Smooth muscle cell (in vitro differentiated cells): ENCODE results near the gene MAP3K9. TPM values are rescaled to one million over a fixed set of nuclear protein-coding genes. Genes with fewer than 3 reads are reported as not detected.
"Not testable (repeated sequence)": the region's sequence is repeated elsewhere in the genome, so short reads cannot be mapped to it uniquely, and the experiment has no call there.

ENCODE experiments used
- DNase-seq: peaks from one replicate; lab custom pipeline; 2025; ENCODE audit not compliant: unreplicated experiment; lab: John Stamatoyannopoulos, UW
- H2AFZ ChIP-seq: fragments of 200-600 bp; sonication (generic); 2 replicates; pipeline ENCODE4 v1.6.0; 2016; ENCODE audit warnings: antibody characterized with exemption, low read depth, mild to moderate bottlenecking
- H3F3A ChIP-seq: fragments of 200-600 bp; sonication (generic); 2 replicates; pipeline ENCODE4 v1.6.0; 2017; ENCODE audit warnings: antibody characterized with exemption, low read depth
- H3K27ac ChIP-seq: fragments of 200-600 bp; sonication (generic); 2 replicates; pipeline ENCODE4 v1.5.1; 2016; ENCODE audit warnings: low read depth, mild to moderate bottlenecking
- H3K27me3 ChIP-seq: fragments of 200-600 bp; sonication (generic); 2 replicates; pipeline ENCODE4 v1.6.1; 2016; ENCODE audit warnings: low read depth, mild to moderate bottlenecking
- H3K36me3 ChIP-seq: fragments of 200-600 bp; sonication (generic); 2 replicates; pipeline ENCODE4 v1.5.1; 2016; ENCODE audit warnings: low read depth
- H3K4me1 ChIP-seq: fragments of 200-600 bp; sonication (generic); 2 replicates; pipeline ENCODE4 v1.5.1; 2016; ENCODE audit warnings: low read depth
- H3K4me2 ChIP-seq: fragments of 200-600 bp; sonication (generic); 2 replicates; pipeline ENCODE4 v1.6.0; 2016; ENCODE audit warnings: mild to moderate bottlenecking
- H3K4me3 ChIP-seq: fragments of 200-600 bp; sonication (generic); 2 replicates; pipeline ENCODE4 v1.5.1; 2016; ENCODE audit warnings: mild to moderate bottlenecking
- H3K79me2 ChIP-seq: fragments of 200-600 bp; sonication (generic); 2 replicates; pipeline ENCODE4 v1.6.0; 2016; ENCODE audit warnings: low read depth, mild to moderate bottlenecking
- H3K9ac ChIP-seq: fragments of 200-600 bp; sonication (generic); 2 replicates; pipeline ENCODE4 v1.6.0; 2016; ENCODE audit warnings: low read depth
- H3K9me3 ChIP-seq: fragments of 200-600 bp; sonication (generic); replicated peaks from 2 replicates; pipeline ENCODE4 v1.5.1; 2016; ENCODE audit warnings: low read depth
- H4K20me1 ChIP-seq: fragments of 200-600 bp; sonication (generic); 2 replicates; pipeline ENCODE4 v1.6.0; 2016; ENCODE audit warnings: low read depth
- WGBS: methylation state at CpG from one replicate; pipeline ENCODE4 v1.1.7; 2016; ENCODE audit warnings: low lambda C conversion rate; 5-methylcytosine and 5-hydroxymethylcytosine counted together
- polyA plus RNA-seq: library from polyadenylated mRNA; unstranded; fragments of >200 nt; fragmentation: Nextera tagmentation; extraction: Ambion mirVana; gene quantifications from 2 replicates; pipeline ENCODE4 v1.2.1, GENCODE V29; 2016
- total RNA-seq: library from RNA; depleted of rRNA; stranded (reverse); fragments of >200 nt; gene quantifications from 2 replicates; pipeline ENCODE4 v1.2.3, GENCODE V29; 2014
- TF ChIP-seq, protein P1 (sequence below): fragments of 200-600 bp; sonication (generic); IDR thresholded peaks from 2 replicates; pipeline ENCODE4 v1.5.1; 2017; ENCODE audit warnings: borderline replicate concordance, mild to moderate bottlenecking, antibody characterized with exemption; ENCODE audit not compliant: insufficient read depth, poor library complexity, severe bottlenecking

MAP3K9 gene
- total and polyA plus RNA-seq, 2 experiments from 2014 or later: 0.22 to 2.4 TPM

DNA sequence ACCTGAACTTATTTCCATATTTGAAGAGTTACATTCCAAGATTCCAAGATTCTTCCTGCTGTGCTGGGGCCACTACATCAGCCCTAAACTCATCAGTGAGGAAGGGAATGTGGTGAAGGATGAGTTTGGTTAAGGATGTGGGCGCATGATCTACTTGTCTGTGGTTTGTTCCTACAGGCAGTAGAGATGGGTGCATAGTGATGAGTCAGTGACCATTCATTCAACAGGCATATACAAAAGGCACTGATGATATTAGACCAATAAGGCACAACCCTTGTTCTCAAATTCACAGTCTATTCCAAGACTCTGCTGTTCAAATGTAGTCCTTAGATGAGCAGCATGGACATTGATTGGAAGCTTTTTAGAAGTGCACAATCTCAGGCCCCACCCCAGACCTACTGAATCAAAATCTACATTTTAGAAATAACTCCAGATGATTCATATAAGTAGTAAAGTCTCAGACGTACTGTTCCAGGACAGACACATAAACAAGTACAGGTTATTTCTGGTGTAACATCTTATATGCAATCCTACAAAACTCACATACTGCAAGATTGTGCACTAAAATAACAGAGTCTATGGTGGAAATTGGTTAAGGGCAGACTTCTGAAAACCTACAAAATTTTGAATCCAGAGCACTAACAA is 47.7 kb upstream of the MAP3K9 start:
- H3K9ac ChIP-seq: peak overlapping the region; percentile 53
- no peak for DNase-seq
- H3K36me3 ChIP-seq: no peaks in the 10 kb centered on the region
- peak overlapping the region; percentile 32 for H3K4me2 ChIP-seq
- no peaks in the 10 kb centered on the region for H3K79me2 ChIP-seq
- H3K4me1 ChIP-seq: no peaks in the 10 kb centered on the region
- TF ChIP-seq, protein P1, sequence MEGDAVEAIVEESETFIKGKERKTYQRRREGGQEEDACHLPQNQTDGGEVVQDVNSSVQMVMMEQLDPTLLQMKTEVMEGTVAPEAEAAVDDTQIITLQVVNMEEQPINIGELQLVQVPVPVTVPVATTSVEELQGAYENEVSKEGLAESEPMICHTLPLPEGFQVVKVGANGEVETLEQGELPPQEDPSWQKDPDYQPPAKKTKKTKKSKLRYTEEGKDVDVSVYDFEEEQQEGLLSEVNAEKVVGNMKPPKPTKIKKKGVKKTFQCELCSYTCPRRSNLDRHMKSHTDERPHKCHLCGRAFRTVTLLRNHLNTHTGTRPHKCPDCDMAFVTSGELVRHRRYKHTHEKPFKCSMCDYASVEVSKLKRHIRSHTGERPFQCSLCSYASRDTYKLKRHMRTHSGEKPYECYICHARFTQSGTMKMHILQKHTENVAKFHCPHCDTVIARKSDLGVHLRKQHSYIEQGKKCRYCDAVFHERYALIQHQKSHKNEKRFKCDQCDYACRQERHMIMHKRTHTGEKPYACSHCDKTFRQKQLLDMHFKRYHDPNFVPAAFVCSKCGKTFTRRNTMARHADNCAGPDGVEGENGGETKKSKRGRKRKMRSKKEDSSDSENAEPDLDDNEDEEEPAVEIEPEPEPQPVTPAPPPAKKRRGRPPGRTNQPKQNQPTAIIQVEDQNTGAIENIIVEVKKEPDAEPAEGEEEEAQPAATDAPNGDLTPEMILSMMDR: no peak
- H2AFZ ChIP-seq: no peak overlapping the region
- no peaks in the 10 kb centered on the region for H3F3A ChIP-seq
- H3K4me3 ChIP-seq: no peak overlapping the region
- no peaks in the 10 kb centered on the region for H3K9me3 ChIP-seq
- 23% methylated on average over 2 of the region's 2 CpGs for WGBS
- H4K20me1 ChIP-seq: no peaks in the 10 kb centered on the region
- H3K27ac ChIP-seq: peak overlapping the region; percentile 90
- H3K27me3 ChIP-seq: no peaks in the 10 kb centered on the region

DNA sequence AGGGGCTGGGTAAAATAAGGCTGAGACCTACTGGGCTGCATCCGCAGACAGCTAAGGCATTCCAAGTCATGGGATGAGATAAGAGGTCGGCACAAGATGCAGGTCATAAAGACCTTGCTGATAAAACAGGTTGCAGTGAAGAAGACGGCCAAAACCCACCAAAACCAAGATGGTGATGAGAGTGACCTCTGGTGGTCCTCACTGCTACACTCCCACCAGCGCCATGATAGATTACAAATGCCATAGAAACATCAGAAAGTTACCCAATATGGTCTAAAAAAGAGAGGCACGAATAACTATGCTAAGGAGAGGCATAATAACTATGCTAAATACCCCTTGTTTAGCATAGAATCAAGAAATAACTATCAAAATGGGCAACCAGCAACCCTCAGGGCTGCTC is 46.2 kb upstream of the MAP3K9 start:
- no peaks in the 10 kb centered on the region for H3K9me3 ChIP-seq
- H3K36me3 ChIP-seq: no peaks in the 10 kb centered on the region
- H3K9ac ChIP-seq: no peak overlapping the region
- 76% methylated on average over 5 of the region's 5 CpGs for WGBS
- no peak for DNase-seq
- H2AFZ ChIP-seq: no peak overlapping the region
- H3K27ac ChIP-seq: no peak overlapping the region
- H3K4me2 ChIP-seq: no peak overlapping the region
- no peaks in the 10 kb centered on the region for H4K20me1 ChIP-seq
- TF ChIP-seq, protein P1: no peak
- no peaks in the 10 kb centered on the region for H3K79me2 ChIP-seq
- H3K4me1 ChIP-seq: no peaks in the 10 kb centered on the region
- no peak overlapping the region for H3K4me3 ChIP-seq
- H3K27me3 ChIP-seq: no peaks in the 10 kb centered on the region
- H3F3A ChIP-seq: no peaks in the 10 kb centered on the region

GRCh38 chr14:70853658-70854057 is 44.3 kb upstream of the MAP3K9 start:
- not testable (repeated sequence) for H4K20me1 ChIP-seq, DNase-seq, H3F3A ChIP-seq, H3K79me2 ChIP-seq, H3K9me3 ChIP-seq, H3K36me3 ChIP-seq, H3K4me2 ChIP-seq, H3K4me3 ChIP-seq, H3K9ac ChIP-seq, H3K27ac ChIP-seq, H2AFZ ChIP-seq, H3K4me1 ChIP-seq, H3K27me3 ChIP-seq
- WGBS: 90% methylated on average over 3 of the region's 3 CpGs

- DNase-seq: no peak
- Histone ChIP-seq H4K20me1 (no peaks in the 10 kb centered on the region), H3K27me3 (no peaks in the 10 kb centered on the region), H2AFZ (no peak overlapping the region), H3K4me2 (no peak overlapping the region), H3K79me2 (no peaks in the 10 kb centered on the region), H3K9me3 (no peaks in the 10 kb centered on the region), H3K4me1 (no peaks in the 10 kb centered on the region), H3K27ac (no peak overlapping the region), H3K36me3 (no peaks in the 10 kb centered on the region), H3F3A (no peaks in the 10 kb centered on the region), H3K4me3 (no peak overlapping the region), H3K9ac (no peak overlapping the region)
- WGBS: 95% methylated on average over 3 of the region's 3 CpGs
- TF ChIP-seq, protein P1: no peak
These were observed 38.2 kb upstream of the MAP3K9 start for GRCh38 chr14:70847406-70848090.
